ENCODE data around the gene TMEM163.

- TF ChIP-seq CTCF (IDR thresholded peaks at IDR 0.05) (no peak), POLR2A (IDR thresholded peaks at IDR 0.05) (no peak)
Measured at GRCh38 chr2:134581877-134582546, 136.8 kb downstream of the TMEM163 start.

Measured in thyroid gland (tissue), 4 donors.